Activated T-cell treated with anti-CD3 and anti-CD28 coated beads for 24 hours (primary cell): ENCODE data around the gene HSPB3.
"Not testable (repeated sequence)": the region's sequence is repeated elsewhere in the genome, so short reads cannot be mapped to it uniquely, and the experiment has no call there.

Experiments used
- DNase-seq: peaks from one replicate; pipeline ENCODE4 v3.0.0-alpha.2; 2020; ENCODE audit warnings: low read depth

The HSPB3 gene, protein sequence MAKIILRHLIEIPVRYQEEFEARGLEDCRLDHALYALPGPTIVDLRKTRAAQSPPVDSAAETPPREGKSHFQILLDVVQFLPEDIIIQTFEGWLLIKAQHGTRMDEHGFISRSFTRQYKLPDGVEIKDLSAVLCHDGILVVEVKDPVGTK

DNA sequence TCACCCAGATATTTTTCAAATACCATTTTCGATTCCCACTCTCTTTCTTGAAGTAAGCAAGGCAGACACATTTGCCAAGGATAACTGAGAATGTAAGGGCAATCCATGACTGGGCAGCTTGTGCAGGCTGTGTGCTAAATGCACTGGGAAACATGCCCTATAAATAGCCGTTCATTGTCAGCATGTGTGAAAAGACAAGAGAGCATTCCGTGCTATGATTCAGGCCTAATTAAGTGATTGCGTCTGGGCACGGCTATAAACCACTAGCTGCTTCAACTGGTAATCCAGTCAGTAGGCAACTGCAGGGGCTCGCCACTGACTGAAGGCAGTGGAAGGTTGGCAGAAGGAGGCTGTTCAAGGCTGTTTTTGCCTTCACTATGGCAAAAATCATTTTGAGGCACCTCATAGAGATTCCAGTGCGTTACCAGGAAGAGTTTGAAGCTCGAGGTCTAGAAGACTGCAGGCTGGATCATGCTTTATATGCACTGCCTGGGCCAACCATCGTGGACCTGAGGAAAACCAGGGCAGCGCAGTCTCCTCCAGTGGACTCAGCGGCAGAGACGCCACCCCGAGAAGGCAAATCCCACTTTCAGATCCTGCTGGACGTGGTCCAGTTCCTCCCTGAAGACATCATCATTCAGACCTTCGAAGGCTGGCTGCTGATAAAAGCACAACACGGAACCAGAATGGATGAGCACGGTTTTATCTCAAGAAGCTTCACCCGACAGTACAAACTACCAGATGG, at the start of gene HSPB3:
Gene HSPB3, plus strand, starts transcription at position 287 of the 745 bp plus-strand sequence. Its CDS starts 91 bp downstream, at position 378.
- DNase-seq, result no peak

DNA sequence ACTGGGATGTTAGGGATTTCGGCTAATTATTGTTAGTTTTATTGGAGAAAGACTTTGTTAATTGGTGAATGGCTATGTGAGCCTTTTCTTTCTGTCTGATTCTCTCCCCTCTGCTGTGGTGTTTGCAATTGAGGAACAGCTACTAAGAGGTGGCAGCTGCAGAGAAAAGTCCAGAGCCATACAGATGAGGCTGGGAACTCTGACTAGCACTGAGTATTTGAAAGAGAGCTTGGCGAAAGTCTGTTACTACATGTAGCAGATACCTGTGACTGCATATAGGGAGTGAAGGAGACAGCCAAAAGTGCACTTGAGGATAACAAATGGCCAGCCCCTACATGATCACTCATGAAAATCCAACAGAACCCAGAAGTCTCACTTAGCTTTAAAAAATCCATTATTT, 44.3 kb upstream of the HSPB3 start:
- no peak for DNase-seq

DNA sequence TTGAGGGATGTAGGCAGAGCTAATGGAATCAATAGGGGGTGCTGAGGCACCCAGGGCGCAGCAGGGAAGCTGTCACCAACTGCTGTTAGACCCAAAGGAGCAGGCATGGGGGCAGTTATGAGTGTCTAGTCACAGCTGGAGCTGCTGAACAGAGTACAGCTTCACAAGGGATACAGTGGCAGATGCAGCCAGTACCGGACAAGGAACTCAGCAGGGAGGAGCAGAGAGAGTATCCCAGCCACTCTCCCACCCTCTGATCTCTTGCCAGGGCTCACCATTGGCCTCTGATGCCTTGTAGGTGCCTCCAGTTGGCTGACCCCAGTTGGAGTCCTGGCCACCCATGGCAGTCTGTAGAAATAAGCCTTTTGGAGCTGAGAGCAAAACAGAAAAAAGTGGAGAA, 42.6 kb upstream of the HSPB3 start:
- DNase-seq, result no peak

DNA sequence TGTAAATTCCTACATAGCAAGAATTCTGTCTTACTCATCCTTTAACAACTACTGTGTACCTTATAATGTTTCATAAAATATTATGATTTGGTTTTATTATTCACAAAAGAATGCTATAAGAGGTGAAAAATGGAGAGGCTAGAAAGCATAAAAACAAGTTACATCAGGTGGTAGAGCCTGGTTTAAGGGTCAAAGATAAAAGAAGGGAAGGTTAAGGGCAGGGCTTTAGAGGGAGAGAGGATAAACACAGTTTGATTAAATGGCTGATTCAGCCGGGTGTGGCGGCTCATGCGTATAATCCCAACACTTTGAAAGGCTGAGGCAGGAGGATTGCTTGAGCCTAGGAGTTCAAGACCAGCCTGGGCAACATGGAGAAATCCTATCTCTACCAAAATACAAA, 40.4 kb upstream of the HSPB3 start:
- DNase-seq, result no peak

DNA sequence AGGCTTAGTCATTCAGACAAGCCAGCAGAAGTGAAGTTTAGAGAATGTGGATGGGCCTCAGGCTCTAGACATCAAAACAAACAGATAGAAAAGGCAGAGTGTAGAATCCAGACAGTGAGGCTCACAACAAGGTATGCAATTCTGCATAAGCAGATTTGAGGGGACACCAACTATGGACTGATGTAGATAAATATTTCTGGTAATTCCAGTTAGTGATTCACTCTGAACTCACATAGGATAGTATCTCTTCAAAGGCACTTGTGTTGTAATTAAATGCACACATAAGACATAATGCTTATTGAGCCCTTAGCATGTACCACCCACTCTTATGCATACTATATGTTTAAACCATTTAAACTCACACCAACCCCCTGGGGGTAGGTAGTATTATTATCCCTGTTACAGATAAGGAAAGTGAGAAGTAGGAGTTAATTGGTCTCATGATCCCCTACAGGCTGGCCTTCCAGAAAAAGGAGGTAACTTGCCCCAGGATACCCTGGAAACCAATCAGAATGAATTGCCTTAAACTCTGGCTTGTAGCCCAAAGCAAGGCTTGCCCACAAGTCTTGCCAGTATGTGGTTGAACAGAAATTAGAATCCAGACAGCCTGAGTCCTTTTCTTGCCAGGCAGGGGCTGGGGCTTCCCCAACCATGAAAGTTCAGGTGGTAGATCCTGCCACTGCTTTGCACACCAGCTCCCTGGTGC, 39.5 kb upstream of the HSPB3 start:
- no peak for DNase-seq

DNA sequence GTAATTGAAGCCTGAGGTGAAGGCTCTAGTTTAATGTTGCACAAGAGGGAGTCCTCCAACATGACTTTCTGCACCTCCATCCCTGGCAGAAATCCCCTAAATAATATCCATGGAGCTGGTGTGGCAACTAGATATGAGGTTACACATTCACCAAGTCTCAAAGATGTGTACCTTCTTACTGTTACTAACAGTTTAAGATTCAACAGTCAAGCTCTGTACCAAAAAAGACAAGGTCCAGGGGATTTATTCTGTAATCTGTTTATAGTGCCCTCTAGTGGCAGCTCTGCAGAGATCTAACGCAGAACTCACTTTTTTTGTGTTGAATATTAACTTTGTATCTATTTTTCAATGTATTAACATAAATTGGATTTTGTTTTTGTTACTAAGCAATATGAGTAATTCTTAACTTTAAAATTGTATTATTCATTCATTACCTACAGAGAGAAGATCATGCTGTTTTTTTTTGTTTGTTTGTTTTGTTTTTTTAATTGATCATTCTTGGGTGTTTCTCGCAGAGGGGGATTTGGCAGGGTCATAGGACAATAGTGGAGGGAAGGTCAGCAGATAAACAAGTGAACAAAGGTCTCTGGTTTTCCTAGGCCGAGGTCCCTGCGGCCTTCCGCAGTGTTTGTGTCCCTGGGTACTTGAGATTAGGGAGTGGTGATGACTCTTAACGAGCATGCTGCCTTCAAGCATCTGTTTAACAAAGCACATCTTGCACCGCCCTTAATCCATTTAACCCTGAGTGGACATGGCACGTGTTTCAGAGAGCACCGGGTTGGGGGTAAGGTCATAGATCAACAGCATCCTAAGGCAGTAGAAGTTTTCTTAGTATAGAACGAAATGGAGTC, 35.7 kb upstream of the HSPB3 start:
- DNase-seq, result peak; percentile 4

DNA sequence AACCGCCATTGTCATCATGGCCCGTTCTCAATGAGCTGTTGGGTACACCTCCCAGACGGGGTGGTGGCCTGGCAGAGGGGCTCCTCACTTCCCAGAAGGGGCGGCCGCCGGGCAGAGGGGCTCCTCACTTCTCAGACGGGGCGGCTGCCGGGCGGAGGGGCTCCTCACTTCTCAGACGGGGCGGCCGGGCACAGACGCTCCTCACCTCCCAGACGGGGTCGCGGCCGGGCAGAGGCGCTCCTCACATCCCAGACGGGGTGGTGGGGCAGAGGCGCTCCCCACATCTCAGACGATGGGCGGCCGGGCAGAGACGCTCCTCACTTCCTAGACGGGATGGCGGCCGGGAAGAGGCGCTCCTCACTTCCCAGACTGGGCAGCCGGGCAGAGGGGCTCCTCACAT, 35.0 kb upstream of the HSPB3 start:
- not testable (repeated sequence) for DNase-seq

DNA sequence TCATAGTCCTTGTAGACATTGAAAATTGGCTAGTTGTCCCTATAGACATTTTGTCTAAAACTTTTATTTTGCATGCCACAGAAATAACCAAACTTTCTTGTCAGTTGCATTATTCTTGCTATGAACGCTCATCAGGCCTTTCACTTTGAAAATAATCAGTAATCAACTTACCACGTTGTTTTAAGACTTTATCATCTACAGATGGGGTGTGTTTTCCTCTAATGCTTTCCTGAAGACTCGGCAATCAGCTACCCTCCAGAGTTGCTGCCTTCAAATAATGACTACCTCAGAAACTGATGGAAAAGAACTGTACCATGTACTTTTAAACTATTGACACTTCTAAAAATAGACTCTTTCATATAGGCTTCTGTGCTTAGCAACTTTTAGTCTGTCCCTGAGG, 33.5 kb upstream of the HSPB3 start:
- DNase-seq, result no peak

DNA sequence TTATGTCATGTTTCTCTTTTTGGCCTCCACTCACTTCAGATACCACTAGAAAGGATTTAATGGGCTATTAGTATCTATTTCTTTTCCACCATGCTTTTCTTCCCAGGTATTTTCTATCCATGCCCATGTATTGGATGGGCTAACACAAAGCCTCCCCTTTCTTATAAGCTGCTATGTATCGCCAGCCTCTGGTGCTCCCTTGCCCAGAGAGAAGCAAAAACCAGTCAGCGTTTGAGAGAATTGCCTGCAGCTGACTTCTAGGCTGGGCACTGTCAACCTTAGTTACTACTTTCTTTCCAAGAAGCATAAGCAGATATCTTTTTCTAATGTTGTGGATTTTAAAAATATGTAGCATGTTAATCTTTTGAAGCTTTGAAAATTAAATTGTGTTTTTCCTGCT, 30.2 kb upstream of the HSPB3 start:
- DNase-seq, result no peak

DNA sequence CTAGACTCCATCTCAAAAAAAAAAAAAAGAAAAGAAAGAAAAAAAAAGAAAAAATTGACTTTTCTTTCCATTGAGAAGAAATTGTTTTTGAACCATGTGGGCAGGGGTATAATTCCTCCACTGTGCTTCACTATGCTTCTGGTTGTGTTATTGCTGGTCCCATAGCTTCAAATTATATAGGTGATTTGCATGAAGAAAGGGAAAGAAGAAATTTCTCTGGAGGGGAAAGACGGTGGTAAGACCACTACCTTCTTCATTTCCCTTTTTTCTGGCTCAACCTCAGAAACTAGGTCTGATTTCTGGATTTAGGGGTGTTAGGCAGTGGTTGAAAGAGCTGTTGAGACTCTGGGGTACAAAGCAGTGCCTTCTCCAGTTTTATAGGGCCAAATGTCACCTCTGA, 29.3 kb upstream of the HSPB3 start:
- DNase-seq, result no peak

DNA sequence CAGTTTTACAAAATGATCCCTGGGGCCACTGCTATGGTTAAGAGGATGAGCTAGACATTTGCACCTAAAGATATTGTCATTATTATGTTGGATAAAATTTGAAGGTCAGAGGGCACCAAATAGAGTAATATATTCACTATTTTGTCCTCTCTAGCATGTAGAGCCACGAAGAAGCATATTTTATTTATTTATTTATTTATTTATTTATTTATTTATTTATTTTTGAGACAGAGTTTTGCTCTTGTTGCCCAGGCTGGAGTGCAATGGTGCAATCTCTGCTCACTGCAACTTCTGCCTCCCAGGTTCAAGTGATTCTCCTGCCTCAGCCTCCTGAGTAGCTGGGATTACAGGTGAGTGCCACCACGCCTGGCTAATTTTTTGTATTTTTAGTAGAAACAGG, 20.8 kb upstream of the HSPB3 start:
- DNase-seq, result not testable (repeated sequence)

DNA sequence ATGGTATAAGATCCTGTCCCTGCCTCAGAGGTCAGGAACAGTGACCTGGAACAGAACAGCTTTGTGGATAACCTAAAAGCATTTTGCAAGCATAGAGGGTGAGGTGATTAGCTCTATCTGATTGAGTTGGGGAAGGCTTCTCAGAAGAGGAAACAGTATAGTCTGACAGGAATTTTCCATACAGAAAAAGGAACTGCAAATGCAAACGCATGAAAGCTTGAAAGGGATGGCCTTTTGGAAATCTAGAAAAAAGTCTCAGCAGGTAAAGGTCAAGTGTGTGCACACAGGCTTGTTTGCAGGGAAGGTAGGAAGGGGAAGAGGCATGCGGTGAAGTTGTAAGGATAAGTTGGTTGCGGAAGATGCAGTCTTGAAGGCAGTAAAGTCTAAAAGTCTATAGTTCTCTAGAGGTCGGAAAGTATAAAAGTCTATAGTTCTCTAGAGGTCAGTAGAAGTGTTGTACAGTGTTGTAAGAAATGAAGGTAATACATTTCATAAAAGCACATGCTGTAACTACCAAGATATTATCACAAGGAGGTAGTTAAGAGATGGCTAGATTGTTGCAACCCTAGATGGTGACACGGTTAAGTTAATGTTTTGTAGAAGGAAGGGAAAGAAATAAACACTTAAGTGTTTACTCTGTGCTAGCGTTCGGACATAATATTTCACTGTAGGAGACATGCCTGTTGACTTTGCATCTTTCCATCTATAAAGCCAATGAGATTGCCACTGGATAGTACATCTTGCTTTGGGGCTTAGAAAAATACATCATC, 16.7 kb upstream of the HSPB3 start:
- no peak for DNase-seq

DNA sequence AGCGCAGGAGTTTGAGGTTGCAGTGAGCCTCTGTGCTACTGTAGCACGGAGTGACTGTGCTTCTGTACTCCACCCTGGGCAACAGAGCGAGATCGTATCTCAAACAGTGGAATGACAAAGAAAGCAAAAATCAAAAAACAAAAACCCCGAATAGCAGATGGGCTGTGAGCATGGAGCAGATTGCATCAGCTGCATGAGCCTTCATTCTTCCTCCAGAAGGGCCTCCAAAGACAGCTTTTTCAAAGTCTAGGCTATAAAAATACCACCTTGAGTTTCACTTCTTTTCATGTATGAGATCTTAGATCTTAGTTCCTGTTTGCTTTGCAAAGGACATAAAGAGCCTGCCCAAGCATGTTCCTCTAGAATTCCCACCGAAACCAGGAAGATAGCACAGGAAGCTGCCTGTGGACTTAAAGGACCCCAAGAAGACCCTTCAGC, 15.0 kb upstream of the HSPB3 start:
- DNase-seq, result no peak

DNA sequence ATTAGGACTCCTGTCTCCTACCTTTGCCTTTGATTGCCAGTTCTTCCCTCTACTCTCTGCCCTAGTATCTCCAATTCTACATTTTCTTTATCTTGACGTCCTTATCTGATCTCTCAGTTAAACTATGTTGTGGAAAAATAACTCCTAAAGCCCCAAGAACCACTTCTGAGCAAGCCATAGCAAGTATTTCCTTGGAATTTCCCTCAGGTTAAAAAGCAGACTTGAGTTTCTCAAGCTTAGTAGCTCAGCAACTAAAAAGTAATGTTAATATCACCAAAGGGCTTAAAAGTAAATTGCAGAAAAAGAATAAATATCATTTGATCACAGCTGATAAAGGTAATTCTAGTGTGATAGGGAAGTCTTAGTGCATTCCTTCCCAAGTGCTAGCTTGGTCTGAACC, 13.2 kb upstream of the HSPB3 start:
- no peak for DNase-seq

DNA sequence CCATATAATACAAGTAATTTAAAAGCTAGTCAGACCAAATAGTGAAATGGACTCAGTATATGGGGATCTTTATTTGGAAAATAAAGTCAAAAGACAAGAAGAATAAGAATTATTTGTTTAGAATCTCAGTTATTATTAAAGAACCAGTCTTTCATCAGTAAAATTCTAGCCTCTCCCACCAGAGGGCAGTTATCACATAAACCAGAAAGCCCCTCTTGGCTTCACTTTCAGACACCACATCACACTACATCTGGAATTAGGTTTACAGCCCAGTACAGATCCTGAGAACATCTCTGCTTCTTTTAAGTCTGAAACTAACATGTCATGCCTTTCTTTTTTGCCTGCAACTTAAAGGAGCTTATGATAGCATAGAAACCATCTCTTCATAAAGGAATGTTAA, 12.2 kb upstream of the HSPB3 start:
- no peak for DNase-seq

DNA sequence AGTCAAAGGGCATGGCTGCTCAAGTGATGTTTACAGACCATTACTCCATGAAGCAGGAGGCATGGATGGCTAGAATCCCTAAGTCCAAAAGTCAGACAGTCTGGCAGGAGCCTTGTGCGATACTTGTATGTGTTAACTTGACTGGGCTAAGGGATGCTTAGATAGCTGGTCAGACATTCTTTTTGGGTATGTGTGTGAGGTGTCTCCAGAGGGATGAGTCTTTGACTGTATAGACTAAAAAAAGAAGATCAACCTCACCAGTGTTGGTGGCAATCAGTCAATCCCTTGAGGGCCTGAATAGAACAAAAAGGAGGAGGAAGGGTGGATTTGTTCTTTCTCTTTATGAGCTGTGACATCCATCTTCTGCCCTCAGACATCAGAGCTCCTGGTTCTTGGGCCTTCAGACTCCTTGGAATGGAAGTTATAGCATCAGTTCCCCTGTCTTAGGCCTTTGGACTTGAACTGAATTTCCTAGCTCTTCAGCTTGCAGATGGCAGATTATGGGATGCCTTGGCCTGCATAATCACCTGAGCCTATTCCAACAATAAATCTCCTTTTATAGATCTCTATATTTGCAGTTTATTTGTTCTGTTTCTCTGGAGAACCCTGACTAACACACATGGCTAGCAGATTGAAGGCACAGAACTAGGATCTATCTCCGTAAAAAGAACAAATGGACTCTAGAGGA, 9.7 kb upstream of the HSPB3 start:
- DNase-seq, result no peak

DNA sequence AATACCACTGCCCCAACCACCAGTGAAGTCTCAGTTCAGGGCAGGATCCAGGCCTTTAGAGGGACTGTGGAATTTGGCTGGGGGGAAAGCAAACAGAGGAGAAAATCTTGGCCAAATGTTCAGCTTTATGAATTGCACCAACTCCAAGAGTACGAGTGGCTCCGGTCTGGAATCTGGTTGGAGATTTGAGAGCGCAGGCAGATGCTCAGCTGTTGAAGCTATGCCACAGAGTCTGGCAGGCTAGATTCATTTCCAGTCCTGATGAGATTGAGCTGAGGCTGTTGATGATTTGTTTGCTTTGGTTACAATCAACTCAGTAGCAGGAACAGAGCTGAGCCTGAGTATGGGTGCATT, 9.1 kb upstream of the HSPB3 start:
- no peak for DNase-seq

DNA sequence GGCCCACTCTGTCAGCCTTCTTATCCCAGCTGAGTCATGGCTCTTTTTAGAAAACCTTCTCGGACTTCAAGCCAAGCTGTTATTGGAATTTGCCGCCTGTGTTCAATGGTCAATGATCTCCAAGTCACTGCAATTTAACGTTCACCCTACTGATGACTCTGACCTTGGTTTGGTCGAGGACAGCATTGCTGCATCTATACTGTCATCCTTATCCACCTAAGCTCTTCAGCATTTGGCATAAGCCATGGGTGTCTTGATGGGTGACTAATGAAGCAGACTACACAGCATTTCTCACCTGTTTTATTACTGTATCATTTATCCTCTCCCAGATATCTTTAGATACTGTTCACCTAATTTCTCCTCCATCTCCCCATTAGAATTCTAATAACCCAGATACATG, 5.6 kb upstream of the HSPB3 start:
- no peak for DNase-seq

DNA sequence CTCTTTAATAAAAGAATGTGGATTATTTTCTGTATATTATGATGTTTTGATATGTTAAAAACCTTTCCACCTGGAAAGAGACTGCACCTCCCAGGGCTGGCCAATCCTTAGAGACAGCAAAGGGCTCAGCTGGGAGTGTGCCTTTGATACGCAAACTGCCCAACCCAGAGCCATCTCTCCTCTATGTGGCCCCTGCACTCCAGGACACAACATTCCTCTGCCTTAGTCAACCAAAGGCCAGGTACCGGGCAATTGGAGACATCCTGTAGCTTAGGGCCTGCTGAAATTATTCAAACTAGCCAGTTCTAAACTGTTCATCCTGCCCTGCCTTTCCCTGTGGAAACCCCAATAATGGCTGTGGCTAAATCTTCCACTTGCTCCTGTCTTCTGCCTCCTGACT, 5.0 kb upstream of the HSPB3 start:
- no peak for DNase-seq

DNA sequence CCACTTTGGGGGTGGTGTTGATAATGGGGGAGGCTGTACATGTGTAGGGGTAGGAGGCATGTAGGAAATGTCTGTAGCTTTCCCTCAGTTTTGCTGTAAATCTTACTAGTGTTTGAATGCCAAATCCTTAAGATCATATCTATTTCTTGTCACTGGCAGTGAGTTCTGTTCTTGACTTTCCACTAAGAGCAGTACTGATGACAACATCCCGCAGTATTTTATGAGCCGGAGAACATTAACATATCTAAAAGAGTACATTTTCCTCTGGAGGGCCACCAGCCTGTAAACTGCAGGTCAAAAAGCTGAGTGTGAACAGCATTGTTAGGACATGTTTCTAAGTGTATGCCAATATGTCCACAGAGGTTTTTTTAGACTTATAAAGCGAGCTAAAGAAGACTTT, 2.5 kb upstream of the HSPB3 start:
- no peak for DNase-seq

DNA sequence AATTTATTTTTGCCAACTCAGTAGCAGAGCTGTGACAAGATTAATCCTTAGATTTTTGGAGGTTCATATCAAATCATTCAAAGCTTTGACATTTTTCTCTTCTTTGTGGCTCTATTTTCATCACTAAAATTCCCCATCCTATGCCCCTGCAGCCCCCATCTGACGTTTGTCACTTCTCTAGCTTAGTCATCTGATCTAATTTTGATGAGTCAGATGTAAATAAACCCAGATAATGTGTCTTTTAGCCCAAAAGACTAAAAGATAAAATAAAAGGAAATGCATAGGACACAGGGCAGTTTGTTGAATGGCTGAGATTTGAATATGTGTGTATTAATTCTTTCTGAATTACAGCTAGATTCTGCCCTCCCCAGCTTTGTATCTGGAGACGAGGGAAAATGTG, 897 bp upstream of the HSPB3 start:
- no peak for DNase-seq
